Measurements from ENCODE around the gene COL4A4.
"Not testable (repeated sequence)": the region's sequence is repeated elsewhere in the genome, so short reads cannot be mapped to it uniquely, and the experiment has no call there.

Gene COL4A4

DNA sequence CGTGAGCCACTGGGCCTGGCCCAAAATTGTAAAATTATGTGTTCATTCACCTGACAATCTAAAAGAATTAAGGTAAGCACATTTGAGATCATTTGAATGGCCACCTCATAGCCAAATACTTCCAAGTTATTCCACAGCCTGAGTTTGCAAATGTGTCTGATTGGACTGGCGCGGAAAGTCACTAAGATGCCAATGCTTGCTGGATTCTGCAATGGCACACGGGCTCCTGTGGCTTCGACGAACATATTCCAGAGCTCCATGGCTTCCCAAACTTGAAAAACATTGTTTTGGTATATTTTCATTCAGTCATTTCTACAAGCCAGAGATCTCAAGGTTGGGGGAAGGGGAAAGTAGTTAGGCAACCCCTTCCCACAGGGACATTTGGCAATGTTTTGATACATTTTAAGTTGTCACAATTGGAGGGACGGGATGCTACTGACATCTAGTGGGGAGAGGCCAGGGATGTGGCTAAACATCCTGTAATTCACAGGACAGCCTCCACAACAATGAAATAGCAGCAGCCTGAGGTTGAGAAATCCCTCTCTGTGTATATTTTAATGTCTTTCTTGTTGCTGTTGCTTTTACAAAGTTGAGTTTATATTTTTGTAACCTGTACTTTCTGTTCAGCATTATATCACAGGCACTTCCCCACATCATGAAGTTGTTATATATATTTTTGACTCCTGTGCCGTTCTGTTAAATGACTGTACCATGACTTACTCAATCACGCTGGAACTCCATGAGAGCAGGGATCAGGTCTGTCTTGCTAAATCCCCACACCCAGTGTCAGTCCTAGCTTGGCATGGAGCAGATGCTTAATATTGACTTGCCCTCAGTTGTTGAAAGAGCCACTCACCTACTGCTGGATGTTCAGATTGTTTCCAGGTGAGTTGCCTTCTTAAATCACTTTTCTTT is 56.9 kb downstream of the COL4A4 start:
- peak; percentile 59 for DNase-seq

DNA sequence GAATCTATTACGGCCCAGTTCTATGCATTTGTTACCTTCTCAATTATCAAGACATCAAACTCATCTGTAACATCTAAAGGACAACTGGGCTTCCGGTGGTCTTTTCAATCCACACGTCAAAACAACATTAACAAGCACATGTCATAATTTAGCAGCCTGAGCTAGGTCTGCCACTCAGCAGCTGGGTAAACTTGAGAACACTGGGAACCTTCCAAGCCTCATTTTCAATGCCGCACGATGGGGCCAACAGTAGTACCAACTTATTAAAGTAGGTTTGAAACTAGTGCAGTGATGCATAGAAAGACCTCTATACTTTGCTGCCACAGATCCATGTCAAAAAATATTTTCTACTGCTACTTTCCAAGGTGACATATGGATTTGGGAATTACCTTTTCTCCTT is 60.4 kb downstream of the COL4A4 start:
- DNase-seq: no peak

DNA sequence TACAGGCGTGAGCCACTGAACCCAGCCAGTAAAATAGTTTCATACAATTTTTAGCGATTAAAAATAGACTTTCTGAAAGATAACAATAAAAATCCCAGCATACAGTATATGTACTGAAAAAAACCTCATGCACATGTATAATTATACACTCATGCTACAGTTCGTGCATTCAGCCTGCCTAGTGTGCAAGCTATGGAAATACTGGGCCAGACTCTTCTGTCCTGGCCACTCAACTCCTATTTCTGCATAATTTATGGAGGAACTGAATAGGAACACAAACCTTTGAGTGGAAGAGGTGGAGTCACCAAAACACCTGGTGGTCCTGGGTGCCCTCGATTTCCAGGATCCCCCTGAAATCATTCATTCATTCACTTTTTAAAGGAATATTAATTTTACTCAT is 64.7 kb downstream of the COL4A4 start:
- no peak for DNase-seq

DNA sequence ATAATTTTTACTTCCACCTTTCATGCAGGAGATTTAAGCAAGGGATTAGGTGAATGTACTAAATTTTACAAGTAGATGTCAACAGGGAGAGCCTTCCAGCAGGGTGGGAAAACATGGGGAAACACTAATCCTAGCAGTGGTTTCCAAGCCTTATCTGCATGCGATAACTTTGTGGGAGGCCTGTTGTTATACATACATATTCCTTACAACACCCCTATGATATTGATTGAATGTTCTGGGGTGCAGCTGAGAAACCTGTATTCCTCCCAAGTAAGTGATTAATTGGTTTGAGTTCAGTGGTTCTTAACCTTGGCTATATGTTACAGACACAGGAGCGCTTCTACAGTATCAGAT is 65.9 kb downstream of the COL4A4 start:
- no peak for DNase-seq

DNA sequence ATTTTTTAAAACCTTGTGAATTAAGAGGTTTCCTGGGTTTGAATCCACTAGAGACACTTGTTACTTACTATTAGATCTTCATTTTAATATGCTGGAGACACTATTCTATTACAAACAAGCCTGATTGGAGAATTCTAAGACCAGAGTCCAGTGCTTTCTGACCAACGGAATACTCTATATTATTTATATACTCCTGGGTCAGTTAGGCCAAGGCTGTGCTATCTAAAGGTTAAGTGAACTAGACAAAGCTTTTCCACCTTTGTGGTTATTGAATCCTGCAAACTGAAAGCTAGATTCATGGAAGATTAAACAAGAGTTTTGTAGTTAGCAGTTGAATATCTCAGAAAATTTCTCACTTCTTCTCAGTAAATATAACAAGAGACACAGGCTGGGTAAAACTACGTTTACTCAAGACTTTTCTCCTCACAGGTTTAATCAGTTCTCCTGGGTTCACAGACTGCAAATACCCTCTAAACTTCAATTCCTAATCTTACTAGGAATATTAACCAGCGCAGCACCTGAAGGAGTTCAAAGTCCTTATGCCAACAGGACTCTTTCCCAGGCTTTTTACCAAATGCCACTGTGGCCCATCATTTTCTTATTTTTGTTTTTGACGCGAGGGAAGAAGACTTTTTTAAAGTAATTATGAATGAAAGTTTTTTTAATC is 66.4 kb downstream of the COL4A4 start:
- DNase-seq: no peak

DNA sequence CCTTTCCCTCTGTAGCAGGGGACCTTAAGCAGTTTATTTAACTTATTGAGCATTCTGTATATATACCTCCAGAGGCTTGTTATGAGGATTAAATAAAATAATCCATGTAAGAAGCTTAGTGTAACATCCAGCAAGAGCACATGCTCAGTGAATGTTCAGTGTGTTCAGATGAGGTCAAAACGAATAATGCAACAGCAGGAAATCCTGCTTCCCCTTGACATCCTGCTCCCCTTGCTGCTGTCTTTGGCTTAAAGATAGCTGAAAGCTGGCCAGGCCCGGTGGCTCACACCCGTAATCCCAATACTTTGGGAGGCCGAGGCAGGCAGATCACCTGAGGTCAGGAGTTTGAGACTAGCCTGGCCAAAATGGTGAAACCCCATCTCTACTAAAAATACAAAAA is 68.7 kb downstream of the COL4A4 start:
- no peak for DNase-seq

DNA sequence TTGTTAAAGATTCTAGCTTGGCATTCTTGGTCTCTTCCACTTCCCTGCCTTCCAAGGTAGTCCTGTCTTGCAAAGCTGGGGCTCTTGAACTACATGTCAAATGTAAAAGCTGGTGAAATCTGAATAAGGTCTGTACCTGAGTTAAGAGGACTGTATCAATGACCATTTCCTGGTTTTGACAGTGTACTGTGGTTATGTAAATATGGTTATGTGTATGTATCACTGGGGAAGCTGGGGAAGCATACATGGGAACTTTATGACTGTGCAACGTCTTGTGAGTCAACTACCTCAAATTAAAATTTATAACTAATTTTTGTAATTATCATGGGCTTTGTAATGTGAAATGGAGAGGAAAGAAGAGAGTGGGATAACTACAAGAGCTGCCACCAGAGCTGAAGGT is 81.7 kb downstream of the COL4A4 start:
- DNase-seq: no peak

DNA sequence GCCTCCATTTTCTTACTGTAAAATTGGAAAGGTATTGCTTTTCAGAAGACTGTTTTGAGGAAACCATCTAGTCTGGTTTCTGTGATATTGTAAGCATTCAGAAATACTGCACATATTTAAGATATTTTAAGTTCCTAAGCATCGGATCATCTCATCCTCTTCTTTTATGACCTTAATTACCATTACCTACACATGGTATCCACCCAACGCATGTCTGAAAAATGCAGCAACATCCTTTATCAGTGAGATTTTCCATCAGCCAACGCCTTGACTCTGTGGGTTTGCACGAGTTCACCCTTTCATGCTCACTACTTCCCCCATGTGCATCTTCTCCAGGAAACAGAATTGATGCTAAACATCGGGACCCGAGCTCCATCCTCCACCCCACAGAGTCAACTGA is 84.3 kb downstream of the COL4A4 start:
- DNase-seq: no peak

DNA sequence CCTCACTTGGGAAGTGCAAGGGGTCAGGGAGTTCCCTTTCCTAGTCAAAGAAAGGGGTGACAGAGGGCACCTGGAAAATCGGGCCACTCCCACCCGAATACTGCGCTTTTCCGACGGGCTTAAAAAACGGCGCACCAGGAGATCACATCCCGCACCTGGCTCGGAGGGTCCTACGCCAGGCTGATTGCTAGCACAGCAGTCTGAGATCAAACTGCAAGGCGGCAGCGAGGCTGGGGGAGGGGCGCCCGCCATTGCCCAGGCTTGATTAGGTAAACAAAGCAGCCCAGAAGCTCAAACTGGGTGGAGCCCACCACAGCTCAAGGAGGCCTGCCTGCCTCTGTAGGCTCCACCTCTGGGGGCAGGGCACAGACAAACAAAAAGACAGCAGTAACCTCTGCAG is 98.9 kb downstream of the COL4A4 start:
- DNase-seq: not testable (repeated sequence)

DNA sequence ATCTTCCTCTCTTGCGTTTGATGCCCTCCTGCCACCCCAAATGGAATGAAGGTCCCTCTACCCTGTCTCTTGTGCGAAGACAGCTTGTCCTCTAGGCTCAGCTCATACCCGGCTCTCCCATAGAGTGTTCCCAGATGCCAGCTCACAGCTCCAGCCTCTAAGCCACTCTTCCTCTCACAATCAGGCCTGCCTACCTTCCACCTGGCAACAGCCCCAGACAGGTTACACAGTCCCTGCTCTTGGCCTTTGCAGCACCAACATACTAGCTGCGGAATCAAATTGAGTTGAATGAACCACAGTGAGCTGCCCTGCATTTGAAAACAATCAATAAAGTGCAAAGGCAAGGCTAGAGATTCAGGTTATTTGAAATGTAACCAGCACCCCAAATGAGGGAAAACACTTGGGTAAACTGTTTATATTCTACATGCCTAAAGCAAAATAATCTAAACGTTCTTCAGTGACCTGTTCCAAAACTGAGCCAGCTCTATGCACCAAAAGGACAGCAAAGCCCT is 105.1 kb downstream of the COL4A4 start:
- no peak for DNase-seq

DNA sequence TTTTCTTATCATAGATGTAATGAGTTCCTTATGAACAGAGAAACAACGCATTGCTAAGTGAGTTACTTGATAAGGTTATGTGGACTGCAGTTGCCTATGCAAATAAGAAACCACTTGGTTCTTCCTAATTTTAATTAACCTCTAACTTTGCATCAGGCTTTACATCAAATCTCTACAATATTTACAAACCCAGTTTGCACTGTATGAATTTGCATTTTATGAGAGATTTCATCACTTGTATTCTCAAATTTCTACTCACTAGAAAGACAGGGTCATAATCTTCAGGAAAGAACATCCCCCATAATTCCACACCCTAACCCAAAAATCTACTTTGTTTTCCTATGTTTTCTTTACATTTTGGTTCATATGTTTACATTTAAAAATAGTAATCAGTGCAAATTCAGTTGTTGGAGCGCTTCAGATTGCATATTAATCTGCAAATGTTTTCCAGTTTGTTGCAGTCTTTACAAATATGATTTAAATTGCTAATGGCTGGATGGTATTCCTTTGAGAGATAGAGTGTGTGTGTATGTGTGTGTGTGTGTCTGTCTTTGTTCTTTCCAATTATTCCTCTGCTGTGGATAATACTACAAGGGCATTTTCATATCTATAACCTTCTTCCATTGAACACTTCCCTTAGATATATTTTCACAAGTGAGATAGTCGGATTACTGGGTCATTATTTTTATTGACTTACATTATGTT is 106.1 kb downstream of the COL4A4 start:
- no peak for DNase-seq

DNA sequence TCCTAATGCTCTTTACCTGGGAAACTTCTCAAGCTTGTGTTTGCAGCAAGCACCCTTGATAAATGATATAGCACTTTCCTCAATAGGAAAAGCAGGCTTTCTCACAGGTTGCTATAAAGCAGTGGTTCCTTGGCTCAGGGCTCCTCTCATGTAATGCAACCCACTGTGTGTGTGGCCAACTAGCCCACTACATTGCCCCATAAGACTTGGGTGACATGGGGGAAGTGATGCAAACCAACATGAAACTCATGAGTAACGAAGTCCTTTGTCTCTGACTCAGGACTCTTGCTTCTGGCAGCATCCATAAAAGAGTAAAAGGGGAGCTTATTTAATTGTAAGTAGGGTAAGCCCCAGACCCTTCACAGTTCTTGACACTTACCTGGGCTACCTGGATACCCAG is 106.9 kb downstream of the COL4A4 start:
- no peak for DNase-seq

DNA sequence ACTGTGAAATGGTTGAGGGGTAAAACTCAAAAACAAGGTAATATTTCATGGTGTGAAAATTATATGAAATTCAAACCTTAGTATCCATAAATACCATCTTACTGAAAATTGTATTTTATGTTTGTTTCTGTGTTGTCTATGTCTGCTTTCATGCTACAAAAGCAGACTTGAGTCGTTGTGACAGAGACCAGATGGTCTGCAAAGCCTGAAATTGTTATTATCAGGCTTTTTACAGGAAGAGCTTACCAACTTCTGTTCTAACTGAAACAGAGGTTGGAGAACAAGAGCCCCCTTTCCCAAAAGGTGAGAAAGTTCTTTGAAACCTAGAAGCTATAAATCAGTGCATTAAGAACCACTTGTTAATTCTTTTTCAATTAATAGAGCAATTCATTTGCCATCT is 110.0 kb downstream of the COL4A4 start:
- DNase-seq: no peak

DNA sequence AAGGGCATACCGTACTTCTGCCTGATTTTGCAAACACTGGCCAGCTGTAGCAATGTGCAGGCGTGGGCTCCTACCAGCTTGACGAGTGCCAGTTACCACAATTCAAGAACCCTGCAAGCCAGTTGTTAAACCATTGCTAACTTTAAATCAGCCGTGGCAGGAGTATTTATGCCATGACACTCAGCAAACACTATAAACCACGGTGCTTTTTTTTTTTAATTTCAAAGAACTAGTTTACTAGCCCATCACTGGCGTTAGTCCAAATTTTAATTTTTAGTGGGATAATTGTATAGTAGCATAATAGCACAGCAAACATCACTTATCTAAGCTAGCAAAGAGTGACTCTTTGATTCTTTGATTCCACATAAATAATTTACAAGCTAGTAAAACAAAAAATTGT is 111.1 kb downstream of the COL4A4 start:
- no peak for DNase-seq

DNA sequence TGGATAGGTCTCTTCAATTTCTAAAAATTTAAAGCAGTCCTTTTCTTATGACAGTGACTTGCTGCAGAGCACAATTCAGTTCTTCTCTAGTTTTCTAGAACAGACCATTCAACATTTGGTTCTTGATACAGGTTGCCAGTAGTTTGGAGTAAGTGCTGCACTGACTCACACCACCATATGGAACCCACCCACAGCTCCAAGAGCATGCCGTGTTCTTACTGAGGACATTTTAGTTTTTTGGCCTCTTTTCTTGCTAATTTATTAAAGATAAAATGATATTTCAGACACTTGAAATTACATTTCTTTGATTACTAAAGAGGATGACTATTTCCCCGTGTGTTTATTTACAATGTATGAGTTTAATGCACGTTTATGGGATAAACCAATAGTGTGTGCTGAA is 120.0 kb downstream of the COL4A4 start:
- no peak for DNase-seq

DNA sequence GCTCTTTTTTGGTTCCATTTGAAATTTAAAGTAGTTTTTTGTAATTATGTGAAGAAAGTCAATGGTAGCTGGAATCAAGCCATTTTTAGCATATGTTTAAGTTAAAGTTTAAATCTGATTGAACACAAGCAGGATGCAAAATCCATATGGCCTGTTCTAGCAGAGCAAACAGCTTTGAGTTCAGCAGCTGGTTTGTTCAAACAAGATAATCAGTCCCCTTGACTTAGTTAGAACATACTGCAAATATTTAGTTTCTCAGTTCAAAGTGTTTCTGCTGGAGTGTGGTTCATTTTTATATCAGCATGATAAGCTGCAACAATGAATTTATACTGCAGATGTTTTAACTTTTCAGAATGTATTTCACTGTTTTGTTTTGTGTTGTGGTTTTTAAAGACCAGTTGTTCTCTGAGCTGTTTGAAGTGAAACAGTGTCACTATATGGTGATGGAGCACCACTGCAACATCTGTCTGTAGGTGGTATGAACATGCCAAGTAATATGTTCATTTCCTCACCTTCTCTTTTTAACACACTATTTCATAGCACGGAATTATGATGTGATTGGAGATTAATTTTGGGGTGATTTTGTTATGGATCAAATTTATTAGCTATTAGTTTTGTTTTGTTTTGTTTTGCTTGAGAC is 125.3 kb downstream of the COL4A4 start:
- no peak for DNase-seq

DNA sequence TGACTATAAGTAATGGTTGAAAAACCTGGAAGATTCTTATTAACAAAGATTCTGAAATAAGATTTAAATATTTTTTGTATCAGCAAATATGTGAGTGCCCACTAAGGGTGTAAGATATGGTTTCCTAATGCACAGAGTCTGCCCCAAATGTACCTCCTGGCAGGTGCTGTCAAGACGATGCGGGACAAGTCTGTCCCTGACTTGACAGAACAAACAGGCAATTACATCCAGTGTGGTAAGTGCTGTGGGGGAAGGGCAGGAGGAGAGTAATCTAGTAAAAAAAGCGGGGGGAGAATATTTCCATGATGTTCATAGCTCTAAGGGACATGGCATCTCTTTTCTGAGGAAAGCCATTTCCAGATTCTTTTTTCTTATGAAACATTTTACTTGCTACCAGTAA is 127.5 kb downstream of the COL4A4 start:
- no peak for DNase-seq

DNA sequence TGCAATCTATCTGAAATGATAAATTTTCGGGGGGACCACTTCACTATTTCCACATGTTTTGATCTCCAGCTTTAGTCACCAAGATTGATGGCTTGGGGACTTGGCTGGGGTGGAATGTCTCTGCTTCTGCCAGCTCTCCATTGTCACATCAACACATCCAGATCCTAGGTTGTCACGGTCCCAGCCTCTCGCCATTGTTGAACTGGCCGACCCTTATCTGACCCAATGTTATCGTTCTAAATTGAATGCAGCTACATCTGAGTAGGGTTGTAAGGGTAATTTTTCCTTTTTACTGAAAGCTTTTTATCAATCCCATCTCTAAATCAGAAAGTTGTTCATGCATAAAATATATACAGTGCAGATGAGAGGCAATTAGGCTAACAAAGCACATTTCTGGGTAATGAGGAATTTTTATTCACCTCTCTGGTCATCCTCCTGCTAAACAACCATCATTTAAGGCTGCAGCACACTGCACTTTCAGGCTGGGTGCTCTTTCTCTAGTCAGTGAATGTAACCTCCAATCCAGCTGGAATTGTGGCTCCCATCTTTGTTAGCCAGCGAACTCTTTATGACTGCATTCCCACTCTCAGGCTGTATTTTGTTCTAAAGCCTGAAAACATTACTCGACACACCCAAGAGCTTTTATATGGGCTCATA is 128.2 kb downstream of the COL4A4 start:
- no peak for DNase-seq

DNA sequence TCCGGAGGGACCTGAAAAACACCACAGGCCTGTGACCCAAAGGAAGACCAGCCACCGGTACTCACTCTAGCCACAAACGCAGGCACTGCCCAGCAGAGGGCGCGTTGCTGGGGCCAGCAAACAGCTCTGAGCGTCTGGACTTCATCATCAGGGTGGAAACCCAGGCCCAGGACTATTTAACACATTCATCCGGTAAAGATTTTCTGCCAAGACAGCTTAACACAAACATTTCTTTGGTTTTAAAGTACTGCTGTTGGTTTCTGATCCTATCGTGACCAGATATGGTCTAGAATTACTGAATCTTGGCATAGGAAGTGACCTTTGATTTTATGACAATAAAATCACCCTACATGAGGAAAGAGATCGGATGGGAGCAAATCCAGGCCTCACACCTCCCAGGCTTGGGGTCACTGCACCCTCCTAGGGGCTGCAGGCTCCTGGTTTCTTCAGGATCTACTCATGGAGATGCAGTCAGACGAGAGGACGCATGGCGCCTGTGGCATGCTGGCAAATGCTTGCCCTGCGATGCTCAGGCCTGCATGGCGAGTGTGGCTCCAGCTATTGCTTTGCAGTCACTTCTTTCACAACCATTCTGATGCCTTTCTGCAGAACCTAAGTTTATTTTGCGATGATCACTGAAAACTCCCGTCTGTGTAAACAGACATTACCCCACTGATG is 130.4 kb downstream of the COL4A4 start:
- DNase-seq: no peak

DNA sequence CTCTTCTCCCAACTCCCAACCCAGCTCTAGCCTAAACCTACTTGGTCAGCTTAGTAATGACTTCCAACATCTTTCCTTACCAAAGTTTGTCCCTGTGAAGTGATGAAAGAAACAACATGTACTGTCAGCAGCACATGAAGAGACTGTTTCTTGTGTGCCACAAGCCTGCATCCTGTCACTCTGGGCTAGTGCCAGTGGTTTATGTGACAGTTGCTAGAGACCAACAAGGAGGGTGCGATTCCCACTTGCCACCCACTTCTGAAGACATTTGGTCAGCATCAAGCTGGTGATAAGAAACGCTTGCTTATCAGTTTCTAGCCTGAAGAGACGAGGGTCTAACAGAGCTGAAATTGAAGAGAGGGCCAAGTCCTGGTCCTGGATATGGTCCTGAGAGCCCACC is 132.6 kb downstream of the COL4A4 start:
- no peak for DNase-seq

DNA sequence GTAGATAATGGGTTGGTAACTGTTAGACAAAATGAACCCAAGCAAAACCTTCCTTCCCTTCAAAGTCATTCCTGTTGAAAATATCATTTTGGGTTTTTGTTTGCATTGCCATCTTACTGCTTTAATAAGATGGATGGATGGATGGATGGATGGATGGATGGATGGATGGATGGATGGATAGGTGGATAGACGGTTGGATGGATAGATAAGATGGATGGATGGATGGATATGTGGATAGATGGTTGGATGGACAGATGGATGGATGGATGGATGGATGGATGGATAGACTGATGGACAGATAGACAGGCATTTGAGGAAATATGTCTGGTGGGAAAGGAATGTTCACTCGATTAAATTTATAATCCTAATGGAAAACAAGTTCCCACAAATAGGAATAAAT is 133.2 kb downstream of the COL4A4 start:
- DNase-seq: no peak

Data from MV-4-11 (cell line).